ENCODE data around the gene PLCB1.
"Not testable (repeated sequence)": the region's sequence is repeated elsewhere in the genome, so short reads cannot be mapped to it uniquely, and the experiment has no call there.

The PLCB1 gene

GRCh38 chr20:8335495-8336195 is 203.6 kb downstream of the PLCB1 start:
- FAIRE-seq, result no peak

- no peak for FAIRE-seq
Observed at GRCh38 chr20:8339349-8339748, 207.3 kb downstream of the PLCB1 start.

GRCh38 chr20:8342391-8342790 is 210.3 kb downstream of the PLCB1 start:
- no peak for FAIRE-seq

GRCh38 chr20:8344106-8344505 is 212.0 kb downstream of the PLCB1 start:
- no peak for FAIRE-seq

- FAIRE-seq, result no peak
Observed at GRCh38 chr20:8344631-8345030, 212.6 kb downstream of the PLCB1 start.

GRCh38 chr20:8346700-8347270 is 214.7 kb downstream of the PLCB1 start:
- no peak for FAIRE-seq

GRCh38 chr20:8350225-8350624 is 218.2 kb downstream of the PLCB1 start:
- not testable (repeated sequence) for FAIRE-seq

- FAIRE-seq, result no peak
Observed at GRCh38 chr20:8352486-8352885, 220.4 kb downstream of the PLCB1 start.

- no peak for FAIRE-seq
Observed at GRCh38 chr20:8353512-8353911, 221.4 kb downstream of the PLCB1 start.

GRCh38 chr20:8355453-8355852 is 223.4 kb downstream of the PLCB1 start:
- FAIRE-seq, result no peak

GRCh38 chr20:8356806-8357205 is 224.7 kb downstream of the PLCB1 start:
- FAIRE-seq, result no peak

- FAIRE-seq, result no peak
Observed at GRCh38 chr20:8357703-8358102, 225.6 kb downstream of the PLCB1 start.

- FAIRE-seq, result no peak
Observed at GRCh38 chr20:8360035-8360434, 228.0 kb downstream of the PLCB1 start.

- no peak for FAIRE-seq
Observed at GRCh38 chr20:8361006-8361652, 229.1 kb downstream of the PLCB1 start.

GRCh38 chr20:8361779-8362178 is 229.7 kb downstream of the PLCB1 start:
- no peak for FAIRE-seq

- no peak for FAIRE-seq
Observed at GRCh38 chr20:8362457-8362856, 230.4 kb downstream of the PLCB1 start.

GRCh38 chr20:8363970-8364733 is 232.1 kb downstream of the PLCB1 start:
- no peak for FAIRE-seq

GRCh38 chr20:8364734-8365078 is 232.6 kb downstream of the PLCB1 start:
- FAIRE-seq, result no peak

GRCh38 chr20:8365634-8366033 is 233.6 kb downstream of the PLCB1 start:
- no peak for FAIRE-seq

GRCh38 chr20:8366303-8366923 is 234.3 kb downstream of the PLCB1 start:
- no peak for FAIRE-seq

GRCh38 chr20:8367689-8368088 is 235.6 kb downstream of the PLCB1 start:
- no peak for FAIRE-seq

GRCh38 chr20:8368670-8369069 is 236.6 kb downstream of the PLCB1 start:
- FAIRE-seq, result no peak

- no peak for FAIRE-seq
Observed at GRCh38 chr20:8369311-8369710, 237.2 kb downstream of the PLCB1 start.
